Medulla oblongata (tissue), 1 donor: Measurements from ENCODE around the gene LRRC25.
"Not testable (repeated sequence)": the region's sequence is repeated elsewhere in the genome, so short reads cannot be mapped to it uniquely, and the experiment has no call there.

ENCODE experiments used
- DNase-seq: peaks from one replicate; pipeline ENCODE4 v3.0.0-alpha.2; 2015; ENCODE audit errors: extremely low spot score

LRRC25 gene

DNA sequence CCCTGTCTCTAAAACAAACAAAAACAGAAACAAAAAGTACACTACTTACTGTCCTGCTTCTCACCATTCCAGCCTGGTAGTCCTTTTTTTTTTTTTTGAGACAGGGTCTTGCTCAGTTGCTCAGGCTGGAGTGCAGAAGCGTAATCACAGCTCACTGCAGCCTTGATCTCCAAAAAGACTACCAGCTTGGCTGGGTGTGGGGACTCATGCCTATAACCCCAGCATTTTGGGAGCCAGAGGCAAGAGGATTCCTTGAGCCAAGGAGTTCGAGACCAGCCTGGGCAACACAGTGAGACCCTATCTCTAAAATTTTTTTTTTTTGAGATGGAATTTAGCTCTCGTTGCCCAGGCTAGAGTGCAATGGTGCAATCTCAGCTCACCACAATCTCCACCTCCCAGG lies 16.6 kb downstream of the LRRC25 start:
- no peak for DNase-seq

DNA sequence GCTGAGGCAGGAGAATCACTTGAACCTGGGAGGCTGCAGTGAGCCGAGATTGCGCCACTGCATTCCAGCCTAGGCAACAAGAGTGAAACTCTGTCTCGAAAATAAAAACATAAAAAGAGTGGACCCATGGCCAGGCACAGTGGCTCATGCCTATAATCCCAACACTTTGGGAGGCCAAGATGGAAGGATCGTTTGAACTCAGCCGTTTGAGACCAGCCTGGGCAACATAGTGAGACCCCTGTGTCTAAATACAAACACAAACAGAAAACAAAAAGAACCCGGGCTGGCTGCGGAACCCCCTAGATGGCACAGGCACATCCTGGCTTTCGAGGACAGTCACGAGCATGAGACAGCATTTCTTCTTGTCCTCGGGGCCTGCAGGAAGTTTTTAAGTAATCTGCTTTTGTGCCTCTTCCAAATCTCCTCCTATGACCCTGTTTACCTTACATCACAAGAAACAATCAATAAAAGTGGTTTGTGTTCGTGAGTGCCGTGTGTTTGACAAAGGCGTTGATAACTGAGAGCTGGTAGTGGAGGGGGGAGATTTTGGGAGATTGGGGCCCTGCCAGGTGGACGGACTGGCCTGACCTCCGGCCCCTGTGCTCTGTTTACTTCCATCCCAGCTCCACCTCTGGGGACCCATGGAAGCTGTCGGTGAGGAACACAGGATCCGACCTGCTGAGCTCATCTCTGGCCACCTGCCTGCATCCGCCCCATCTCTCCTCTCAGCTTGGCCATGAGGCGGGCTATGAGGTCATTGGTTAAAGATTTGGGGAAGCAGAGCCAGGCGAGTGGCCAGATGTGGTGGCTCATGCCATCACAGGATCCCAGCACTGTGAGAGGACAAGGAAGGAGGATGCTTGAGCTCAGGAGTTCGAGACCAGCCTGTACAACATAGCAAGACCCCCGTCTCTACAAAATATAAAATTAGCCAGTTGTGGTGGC lies 17.3 kb downstream of the LRRC25 start:
- DNase-seq, result peak; percentile 51

DNA sequence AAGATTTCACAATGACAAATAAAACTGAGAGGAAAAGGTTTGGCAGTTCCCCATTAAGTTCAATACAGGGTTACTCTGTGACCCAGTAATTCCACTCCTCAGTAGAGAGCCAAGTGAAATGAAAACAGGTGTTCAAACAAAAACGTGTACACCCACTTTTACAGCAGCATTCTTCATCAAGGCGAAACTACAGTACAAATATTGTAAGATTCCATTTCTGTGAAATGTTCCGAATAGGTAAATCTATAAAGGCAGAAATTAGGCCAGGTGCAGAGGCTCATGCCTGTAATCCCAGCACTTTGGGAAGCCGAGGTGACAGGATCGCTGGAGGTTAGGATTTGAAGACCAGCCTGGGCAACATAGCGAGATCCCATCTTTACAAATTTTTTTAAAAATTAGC lies 20.4 kb downstream of the LRRC25 start:
- DNase-seq, result no peak

DNA sequence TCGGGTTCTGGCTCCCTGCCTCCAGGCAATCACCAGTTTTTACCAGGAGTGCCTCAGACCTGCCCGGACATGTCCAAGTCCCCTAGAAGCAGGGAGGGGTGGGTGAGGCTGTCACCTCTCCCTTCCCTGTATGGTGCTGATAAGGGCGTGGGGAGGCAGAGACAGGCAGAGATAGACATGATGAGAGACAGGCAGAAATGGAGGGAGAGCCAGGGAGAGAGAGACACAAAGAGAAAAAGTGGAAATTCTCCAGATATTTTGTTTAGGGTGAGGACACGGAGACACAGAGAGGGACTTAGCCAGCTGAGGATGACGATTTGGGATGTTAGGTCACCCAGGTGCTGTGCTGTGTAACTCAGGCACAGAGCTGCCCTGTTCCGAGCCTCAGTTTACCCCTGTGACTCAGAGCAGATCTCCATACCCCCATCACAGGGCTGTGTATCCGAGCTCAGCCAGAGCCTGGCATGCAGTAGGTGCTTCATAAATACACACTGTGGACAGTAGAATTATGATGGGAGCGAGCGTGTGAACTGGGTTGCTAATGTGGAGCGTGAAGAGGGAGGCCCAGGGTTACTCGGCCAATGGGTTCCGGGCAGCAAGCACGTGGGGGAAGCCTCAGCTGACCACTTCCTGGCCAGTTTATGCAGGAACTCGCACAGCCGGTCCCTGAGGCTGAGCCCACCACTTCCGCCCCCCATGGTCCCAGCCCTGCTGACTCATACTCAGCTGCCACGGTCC lies 23.4 kb downstream of the LRRC25 start:
- peak; percentile 80 for DNase-seq

DNA sequence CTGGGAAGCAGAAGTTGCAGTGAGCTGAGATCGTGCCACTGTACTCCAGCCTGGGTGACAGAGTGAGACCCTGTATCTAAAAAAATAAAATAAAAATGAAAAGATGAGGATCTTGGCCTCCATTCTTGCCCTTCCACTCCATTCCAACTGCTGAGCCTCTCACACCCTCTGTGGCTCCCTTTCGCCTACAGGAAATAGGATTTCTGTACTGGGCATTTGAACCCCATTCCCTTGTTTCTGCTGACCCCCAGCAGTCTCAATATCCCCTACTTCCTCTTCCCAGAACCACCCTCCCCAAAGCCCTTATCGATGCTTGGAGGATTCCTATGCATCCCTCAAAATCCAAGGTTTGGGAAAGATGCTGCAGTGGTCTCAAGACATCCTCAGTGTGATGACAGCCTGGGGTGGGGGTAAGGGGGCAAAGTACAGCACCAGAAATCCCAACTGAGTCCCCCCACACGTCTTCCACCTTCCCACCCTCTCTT lies 24.0 kb downstream of the LRRC25 start:
- DNase-seq, result no peak

DNA sequence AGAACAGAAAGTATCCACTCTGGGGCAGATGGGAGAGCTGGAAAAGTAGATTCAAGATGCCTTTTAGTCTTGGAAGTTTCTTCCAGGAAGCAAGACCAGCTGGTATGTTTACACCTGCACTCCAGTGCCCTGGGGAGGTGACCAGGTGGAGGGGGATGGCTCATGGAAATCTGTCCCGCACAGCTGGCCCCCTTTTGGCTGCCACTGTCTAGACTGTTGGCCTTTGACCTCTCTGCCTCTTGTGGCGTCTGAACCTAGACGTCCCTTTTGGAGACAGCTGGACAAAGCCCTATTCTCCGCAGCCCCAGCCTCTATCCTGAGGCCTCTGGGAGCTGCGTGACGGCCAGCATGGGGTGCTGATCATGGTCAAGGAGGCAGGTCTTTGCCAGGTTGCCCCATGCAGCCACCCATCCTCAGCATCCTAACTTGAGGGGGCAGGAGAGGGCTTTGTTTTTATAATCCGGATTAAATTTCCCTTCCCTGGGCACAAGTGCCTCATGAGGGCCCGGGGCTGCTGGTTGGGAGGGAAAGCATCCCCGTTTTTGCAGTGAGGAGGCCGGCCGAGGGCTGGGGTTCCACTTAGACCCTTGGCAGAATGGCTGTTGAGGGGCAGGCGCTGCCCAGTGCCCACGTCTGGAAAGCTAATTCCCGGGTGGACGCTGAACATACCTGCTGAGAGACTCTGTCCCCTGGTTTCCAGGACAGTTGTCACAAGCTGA lies 28.8 kb downstream of the LRRC25 start:
- DNase-seq, result no peak

DNA sequence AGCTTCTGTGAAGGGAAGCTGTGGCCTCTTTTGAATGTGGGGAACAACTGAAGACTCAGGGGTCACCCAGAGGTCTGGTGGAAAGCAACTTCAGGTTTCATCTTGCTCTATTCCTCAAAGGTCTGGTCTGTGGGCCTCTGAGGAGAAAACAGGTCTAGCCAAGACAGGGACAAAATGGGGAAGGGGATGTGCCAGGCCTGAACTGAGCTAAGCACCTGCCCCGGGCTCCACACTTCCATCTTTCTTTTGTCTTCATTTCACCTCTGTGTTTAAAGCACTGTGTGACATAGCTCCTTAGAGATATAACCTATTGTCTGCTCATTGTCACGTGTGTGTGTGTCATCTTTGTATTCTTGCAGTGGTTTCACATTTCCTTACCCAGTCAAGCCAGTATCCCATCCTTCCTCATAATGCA lies 31.4 kb downstream of the LRRC25 start:
- DNase-seq, result no peak

DNA sequence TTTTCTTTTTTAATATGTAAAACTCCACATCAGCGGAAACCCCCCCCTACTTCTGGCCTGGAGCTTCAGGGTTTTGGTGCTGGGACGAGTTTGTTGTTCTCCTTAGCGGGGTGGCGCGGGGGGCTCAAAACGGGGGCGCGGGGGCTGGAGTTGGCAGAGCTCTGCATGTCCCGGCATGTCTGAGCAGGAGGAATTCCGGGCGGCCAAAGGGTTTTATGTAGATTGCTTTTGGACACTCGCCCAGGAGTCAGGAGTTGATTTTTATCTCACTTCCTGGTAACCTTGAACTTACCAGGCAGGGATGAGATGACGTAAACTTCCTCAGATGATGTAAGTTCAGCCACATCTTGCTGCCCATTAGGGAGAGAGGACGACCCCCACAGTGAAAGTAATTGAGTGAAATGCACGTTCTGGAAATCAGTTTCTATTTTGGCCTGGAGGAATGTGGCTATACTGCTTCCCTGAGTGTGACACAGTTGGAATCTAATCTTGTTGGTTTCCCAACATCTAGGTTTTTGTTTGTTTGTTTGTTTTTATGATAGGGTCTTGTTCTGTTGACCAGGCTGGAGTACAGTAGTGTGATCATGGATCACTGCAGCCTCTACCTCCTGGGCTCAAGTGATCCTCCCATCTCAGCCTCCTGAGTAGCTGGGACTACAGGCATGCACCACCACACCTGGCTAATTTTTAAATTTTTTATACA lies 32.4 kb downstream of the LRRC25 start:
- peak; percentile 79 for DNase-seq

DNA sequence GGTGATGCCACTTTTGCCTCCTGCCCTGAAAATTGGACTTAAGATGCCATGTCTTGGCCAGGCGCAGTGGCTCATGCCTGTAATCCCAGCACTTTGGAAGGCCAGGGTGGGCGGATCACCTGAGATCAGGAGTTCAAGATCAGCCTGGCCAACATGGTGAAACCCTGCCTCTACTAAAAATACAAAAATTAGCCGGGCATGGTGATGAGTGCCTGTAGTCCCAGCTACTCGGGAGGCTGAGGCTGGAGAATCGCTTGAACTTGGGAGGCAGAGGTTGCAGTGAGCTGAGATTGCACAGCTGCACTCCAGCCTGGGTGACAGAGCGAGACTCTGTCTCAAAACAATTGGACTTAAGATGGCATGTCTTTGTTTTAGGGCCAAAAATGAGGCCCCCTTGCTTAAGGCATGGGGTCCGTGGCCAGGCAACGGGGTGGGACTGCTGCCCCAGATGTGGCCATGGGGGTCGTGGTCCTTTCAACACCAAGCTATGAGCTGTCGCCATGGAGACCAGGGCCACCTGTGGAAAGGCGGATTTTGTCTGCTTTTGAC lies 33.1 kb downstream of the LRRC25 start:
- not testable (repeated sequence) for DNase-seq

DNA sequence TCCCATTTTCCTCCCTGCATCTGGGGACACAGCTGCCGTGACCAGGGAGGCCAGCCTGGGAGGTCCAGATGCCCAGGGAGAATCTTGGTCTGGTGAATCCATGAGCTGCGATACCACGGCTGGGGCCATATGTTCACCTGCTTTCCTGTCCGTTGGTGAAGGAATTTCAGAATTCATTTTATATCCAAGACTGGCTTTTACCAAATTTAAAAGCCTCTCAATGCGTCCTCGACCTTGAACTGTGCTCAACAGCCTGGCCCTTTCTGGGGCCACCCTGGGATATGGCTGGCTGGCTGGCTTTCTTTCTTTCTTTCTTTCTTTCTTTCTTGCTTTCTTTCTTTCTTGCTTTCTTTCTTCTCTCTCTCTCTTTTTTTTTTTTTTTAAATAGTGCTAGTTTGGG lies 33.6 kb downstream of the LRRC25 start:
- no peak for DNase-seq

DNA sequence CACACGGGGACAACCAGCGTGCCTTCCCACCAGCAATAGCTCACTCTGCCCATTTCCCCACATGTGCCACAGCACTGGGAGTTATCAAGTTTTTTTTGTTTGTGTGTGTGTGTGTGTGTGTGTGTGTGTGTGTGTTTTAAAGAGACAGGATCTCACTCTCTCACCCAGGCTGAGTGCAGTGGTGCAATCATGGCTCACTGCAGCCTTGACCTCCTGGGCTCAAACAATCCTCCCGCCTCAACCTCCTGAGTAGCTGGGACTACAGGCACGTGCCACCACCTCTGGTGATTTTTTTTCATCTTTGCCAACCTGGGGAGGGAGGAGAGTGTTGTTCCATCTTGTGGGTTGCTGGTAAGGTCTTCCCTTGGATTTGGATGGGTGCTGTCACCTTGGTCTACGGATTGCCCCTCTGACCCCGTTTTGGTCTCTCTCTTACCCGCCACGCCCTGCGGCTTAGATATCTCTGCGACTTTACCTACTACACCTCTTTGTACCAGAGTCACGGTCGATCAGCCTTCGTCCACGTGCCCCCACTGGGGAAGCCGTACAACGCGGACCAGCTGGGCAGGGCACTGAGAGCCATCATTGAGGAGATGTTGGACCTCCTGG lies 34.4 kb downstream of the LRRC25 start:
- no peak for DNase-seq

DNA sequence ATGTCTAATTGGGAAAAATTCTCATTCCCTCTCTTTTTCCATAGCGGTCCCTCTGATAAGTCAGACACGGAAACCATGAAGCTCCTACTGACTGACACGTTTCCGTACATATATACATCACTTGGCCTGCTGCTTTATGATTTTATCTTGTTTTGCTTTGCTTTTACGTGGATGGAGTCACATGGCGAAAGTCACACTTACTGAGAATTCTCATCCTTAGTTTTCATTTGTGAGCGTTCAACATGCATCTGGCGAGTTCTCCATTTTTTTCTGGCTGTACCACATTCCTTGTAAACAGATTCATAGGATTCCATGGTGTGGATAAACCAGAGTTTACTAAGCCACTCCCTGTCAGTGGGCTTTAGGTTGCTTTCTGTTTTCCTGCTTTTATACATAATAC lies 35.8 kb downstream of the LRRC25 start:
- no peak for DNase-seq

DNA sequence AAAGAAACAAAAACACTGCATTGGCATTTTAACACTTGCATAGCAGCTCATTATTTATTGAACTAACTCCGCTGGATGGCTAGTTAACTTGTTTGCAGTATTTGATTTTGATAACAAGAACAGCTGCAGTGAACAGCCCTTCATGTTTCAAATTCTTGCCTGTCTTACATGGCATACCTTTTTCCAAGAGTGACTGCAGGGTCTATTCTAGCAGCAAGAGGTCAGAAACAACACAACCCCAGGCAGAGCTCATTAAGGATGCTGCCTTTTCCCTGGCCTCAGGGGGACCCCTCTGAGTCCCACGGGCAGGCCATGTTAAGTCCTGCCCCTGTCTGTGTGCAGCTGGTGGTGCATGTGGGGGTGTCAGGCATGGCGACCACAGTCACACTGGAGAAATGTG lies 40.4 kb downstream of the LRRC25 start:
- no peak for DNase-seq

DNA sequence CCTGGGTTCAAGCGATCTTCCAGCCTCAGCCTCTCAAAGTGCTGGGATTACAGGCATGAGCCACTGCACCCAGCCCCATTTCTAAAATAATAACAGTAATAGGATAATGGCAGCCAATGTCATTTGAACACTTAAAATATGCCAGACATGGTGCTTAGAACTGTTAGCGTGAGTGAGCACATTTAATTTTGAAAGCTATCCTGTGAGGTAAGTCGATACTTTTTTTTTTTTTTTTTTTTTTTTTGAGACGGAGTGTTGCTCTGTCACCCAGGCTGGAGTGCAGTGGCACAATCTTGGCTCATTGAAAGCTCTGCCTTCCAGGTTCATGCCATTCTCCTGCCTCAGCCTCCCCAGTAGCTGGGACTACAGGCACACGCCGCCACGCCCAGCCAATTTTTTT lies 42.7 kb downstream of the LRRC25 start:
- DNase-seq, result not testable (repeated sequence)

DNA sequence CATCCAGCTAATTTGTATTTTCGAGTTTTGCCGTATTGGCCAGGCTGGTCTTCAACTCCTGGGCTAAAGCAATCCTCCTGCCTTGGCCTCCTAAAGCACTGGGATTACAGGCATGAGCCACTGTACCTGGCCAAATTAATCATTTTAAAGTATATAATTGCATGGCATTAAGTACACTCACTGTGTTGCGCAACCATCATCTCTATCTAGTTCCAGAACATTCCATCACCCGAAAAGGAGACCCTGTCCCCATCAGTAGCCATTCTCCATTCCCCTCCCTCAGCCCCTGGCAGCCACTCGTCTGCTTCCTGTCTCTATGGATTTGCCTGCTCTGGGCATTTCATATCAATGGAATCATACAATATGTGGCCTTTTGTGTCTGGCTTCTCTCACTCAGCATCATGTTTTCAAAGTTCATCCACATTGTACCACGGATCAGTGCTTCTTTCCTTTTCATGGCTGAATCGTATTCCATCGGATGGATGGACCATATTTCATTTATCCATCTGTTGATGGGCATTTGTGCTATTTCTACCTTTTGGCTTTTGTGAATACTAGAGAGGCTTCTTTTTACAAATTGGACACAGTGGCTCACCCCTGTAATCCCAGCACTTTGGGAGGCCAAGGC lies 43.9 kb downstream of the LRRC25 start:
- no peak for DNase-seq

DNA sequence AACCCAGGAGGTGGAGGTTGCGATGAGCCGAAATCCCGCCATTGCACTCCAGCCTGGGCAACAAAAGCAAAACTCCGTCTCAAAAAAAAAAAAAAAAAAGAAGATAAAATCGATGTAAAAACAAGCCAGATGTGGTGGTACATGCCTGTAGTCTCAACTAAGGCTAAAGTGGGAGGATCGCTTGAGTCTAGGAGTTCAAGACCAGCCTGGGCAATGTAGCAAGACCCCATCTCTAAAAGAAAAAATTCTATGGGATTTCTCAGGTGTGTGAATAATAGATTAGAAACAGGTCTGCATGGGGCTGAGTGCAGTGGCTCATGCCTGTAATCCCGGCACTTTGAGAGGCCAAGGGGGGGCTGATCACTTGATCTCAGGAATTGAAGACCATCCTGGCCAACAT lies 45.9 kb downstream of the LRRC25 start:
- no peak for DNase-seq

DNA sequence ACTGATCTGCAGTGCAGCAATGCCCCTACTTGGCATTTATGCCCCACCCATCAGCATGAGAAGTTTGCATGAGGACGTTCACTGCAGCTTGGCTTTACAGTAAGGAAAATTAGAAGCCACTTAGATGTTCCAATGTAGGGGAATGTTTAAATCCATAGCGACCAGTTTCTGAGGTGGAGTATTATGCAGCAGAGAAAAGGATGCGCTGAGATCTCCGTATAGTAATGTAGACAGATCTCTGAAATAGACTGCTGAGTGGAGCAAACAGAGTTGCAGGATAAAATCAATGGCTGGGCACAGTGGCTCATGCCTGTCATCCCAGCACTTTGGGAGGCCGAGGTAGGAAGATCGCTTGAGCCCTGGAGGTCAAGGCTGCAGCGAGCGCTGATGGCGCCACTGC lies 46.9 kb downstream of the LRRC25 start:
- no peak for DNase-seq

DNA sequence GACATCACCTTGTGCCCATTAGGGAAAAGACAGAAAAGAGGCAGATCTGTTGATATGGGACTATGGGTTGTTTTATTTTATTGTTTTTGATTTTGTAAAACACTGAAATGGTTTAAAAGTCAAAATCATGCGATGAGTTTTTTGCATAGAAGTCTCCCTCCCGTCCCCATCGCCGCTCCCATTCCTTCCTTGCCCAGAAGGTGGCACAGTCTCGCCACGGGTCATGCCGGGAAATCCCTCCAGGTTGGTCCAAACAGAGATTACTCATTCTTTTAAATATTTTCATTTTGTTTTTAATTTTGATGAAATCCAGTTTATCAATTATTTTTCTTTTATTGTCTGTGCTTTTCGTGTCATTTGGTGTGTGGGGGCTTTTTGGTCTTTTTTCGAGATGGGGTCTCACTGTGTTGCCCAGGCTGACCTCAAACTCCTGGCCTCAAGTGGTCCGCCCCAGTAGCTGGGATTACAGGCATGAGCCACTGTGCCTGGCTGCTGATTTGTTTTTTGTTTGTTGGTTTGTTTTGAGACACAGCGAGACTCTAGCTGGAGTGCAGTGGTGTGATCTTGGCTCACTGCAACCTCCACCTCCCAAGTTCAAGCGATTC lies 47.8 kb downstream of the LRRC25 start:
- DNase-seq, result peak; percentile 47

DNA sequence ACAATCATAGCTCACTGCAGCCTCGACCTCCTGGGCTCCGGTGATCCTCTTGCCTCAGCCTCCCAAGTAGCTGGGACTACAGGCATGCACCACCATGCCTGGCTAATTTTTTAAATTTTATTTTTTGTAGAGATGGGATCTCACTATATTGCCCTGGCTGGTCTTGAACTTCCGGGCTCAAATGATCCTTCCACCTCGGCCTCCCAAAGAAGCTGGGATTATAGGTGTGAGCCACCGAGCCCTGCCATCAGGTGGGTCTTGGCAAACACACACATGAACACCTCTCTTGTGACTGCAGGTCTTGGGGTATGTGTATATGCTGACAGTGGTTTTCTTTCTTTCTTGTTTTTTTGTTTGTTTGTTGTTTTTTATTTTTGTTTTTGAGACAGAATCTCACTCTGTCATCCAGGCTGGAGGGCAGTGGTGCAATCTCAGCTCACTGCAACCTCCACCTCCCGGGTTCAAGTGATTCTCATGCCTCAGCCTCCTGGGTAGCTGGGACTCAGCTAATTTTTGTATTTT lies 48.5 kb downstream of the LRRC25 start:
- DNase-seq, result not testable (repeated sequence)

DNA sequence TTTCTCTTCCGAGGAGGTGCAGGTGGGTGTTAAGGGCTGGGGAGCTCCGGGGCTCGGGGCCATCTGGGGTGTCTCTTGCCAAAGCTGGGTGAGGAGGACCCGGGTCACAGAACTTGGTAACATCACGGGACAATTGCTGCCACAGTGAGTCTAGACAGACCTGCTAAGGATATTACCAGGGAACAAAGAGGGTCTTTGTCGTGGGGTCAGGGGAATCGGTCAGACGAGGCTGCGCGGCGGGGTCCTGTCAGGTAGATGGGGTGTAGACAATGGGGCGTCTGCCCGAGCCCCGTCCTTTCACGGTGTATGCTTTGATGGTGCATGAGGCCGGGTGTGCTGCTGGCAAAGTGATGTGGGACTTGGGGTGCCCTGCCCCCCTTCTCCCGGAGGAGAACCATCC lies 49.3 kb downstream of the LRRC25 start:
- no peak for DNase-seq
